ENCODE results near the gene CAPN8.

DNA sequence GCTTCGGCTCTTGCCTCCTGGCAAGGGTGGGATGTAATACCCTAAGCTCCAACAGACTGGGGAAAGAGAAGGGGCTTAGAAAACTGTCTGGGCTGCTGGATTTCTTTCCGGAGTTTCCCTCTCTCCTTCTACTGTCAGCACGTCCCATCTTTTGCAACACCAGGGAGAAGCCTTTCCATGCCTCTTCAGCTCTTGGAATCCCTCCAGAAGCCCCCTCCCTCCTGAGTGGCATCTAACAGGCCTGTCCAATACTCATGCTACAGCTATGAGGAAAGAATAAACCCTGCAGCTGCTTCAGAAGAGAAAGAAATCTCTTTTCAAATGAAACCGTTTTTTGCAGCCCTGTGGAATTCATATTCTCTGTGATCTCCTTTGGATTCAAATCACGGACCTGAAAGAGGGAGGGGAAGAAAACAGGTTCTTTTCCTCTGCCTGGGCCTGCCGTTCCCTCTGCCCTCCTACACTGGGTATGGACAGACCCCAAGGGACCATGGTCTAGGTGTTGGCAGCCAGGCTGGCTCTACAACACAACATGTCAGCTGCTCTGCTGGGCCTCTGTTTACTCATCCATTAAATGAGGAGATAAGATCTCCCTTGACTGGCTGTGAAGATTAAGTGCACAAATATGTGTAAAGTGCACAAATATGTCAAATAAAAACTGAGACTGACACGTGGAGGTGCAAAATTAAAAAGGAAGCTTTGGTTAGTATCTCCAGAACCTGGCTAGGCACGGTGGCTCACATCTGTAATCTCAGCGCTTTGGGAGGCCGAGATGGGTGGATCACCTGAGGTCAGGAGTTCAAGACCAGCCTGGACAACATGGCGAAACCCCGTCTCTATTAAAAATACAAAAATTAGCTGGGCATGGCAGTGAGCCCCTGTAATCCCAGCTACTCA lies 40.8 kb upstream of the CAPN8 start:
- TF ChIP-seq, protein P1, sequence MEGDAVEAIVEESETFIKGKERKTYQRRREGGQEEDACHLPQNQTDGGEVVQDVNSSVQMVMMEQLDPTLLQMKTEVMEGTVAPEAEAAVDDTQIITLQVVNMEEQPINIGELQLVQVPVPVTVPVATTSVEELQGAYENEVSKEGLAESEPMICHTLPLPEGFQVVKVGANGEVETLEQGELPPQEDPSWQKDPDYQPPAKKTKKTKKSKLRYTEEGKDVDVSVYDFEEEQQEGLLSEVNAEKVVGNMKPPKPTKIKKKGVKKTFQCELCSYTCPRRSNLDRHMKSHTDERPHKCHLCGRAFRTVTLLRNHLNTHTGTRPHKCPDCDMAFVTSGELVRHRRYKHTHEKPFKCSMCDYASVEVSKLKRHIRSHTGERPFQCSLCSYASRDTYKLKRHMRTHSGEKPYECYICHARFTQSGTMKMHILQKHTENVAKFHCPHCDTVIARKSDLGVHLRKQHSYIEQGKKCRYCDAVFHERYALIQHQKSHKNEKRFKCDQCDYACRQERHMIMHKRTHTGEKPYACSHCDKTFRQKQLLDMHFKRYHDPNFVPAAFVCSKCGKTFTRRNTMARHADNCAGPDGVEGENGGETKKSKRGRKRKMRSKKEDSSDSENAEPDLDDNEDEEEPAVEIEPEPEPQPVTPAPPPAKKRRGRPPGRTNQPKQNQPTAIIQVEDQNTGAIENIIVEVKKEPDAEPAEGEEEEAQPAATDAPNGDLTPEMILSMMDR (optimal IDR thresholded peaks at IDR 0.05 in 1 of 3, IDR thresholded peaks at IDR 0.05 in 1 of 3, conservative IDR thresholded peaks at IDR 0.05 in 1 of 3; ENCODE audit: extremely low read depth in 1 of 3, insufficient read depth in 2 of 3, low read length in 3 of 3): no peak
- no peak for TF ChIP-seq EZH2 (IDR thresholded peaks at IDR 0.05; ENCODE audit: low read length)
